Hepatocyte (in vitro differentiated cells): Measurements from ENCODE around the gene MSL3.

Experiments
- CTCF ChIP-seq: fragments of 200-600 bp; sonication (generic); IDR thresholded peaks from 2 replicates; pipeline ENCODE4 v1.5.1; 2016; ENCODE audit warnings: antibody characterized with exemption, mild to moderate bottlenecking; ENCODE audit not compliant: poor library complexity
- EZH2 ChIP-seq: fragments of 200-600 bp; sonication (generic); IDR thresholded peaks from 2 replicates; pipeline ENCODE4 v1.6.1; 2016; ENCODE audit warnings: antibody characterized with exemption, mild to moderate bottlenecking, borderline replicate concordance
- EZH2phosphoT487 ChIP-seq: fragments of 200-600 bp; sonication (generic); IDR thresholded peaks from one replicate; pipeline ENCODE4 v1.6.1; 2018; ENCODE audit warnings: antibody characterized with exemption, mild to moderate bottlenecking, low read depth, moderate library complexity; ENCODE audit not compliant: unreplicated experiment, severe bottlenecking

GRCh38 chrX:11754958-11755645 lies 2.9 kb upstream of the MSL3 start:
- TF ChIP-seq CTCF: no peak
- no peak for TF ChIP-seq EZH2
- TF ChIP-seq EZH2phosphoT487: no peak
